Right atrium auricular region (tissue), 2 donors: ENCODE results near the gene DYNC1I1. TPM values are rescaled to one million over a fixed set of nuclear protein-coding genes. Genes with fewer than 3 reads are reported as not detected.

ENCODE experiments used
- DNase-seq: peaks from one replicate; pipeline ENCODE4 v3.0.0-alpha.2; 2019; ENCODE audit warnings: low spot score
- H3K27ac ChIP-seq, 2 donors: fragments of 200-600 bp; sonication (generic); 1 replicate in 1 of 2; 2 replicates in 1 of 2; pipeline ENCODE4 v1.5.1; 2016 to 2019
- H3K27me3 ChIP-seq, 2 donors: fragments of 200-600 bp; sonication (generic); one replicate each; pipeline versions ENCODE4 v1.5.1 to v1.6.0; 2017 to 2019
- H3K36me3 ChIP-seq: fragments of 200-600 bp; sonication (generic); one replicate; pipeline ENCODE4 v1.5.1; 2016
- H3K4me1 ChIP-seq, 2 donors: fragments of 200-600 bp; sonication (generic); one replicate each; pipeline versions ENCODE4 v1.5.1 to v1.6.0; 2017 to 2019
- H3K4me3 ChIP-seq, 2 donors: fragments of 200-600 bp; sonication (generic); 1 replicate in 1 of 2; 2 replicates in 1 of 2; pipeline ENCODE4 v1.5.1; 2017 to 2019; ENCODE audit warnings: mild to moderate bottlenecking in 1 of 2, moderate library complexity in 1 of 2
- H3K9me3 ChIP-seq, 2 donors: fragments of 200-600 bp; sonication (generic); one replicate each; pipeline ENCODE4 v1.5.1; 2019
- total RNA-seq, 2 donors: library from RNA; depleted of rRNA; stranded (reverse); fragments of >200 nt; gene quantifications; one replicate each; pipeline ENCODE4 v1.1.0, GENCODE V29; 2016
- TF ChIP-seq, protein P1 (sequence below), 2 donors: fragments of 200-600 bp; sonication (generic); IDR thresholded peaks; one replicate each; pipeline ENCODE4 v1.5.1; 2019; ENCODE audit warnings: antibody characterized with exemption in 2 of 2

DYNC1I1 gene
- total RNA-seq, 2 donors from 2014 or later = 14.1 to 41.3 TPM

DNA sequence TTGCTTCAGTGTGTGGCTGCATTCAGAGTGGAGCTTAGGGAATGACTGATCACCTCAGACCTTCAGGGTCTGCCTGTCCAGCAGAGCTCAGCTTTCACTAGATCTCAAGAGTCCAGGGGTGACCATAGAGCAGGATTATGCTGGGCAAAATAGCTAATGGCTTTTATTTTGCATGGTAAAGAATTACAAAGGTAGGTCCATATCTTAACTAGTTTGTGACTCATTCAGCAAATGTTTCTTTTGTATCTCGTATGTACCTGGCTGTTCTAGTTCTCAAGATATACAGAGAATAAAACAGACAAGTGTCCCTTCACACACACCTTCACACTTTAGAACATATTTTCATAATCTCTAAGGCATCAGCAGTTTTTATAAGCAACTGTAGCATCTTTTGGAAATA lies 180.5 kb downstream of the DYNC1I1 start:
- TF ChIP-seq, protein P1, sequence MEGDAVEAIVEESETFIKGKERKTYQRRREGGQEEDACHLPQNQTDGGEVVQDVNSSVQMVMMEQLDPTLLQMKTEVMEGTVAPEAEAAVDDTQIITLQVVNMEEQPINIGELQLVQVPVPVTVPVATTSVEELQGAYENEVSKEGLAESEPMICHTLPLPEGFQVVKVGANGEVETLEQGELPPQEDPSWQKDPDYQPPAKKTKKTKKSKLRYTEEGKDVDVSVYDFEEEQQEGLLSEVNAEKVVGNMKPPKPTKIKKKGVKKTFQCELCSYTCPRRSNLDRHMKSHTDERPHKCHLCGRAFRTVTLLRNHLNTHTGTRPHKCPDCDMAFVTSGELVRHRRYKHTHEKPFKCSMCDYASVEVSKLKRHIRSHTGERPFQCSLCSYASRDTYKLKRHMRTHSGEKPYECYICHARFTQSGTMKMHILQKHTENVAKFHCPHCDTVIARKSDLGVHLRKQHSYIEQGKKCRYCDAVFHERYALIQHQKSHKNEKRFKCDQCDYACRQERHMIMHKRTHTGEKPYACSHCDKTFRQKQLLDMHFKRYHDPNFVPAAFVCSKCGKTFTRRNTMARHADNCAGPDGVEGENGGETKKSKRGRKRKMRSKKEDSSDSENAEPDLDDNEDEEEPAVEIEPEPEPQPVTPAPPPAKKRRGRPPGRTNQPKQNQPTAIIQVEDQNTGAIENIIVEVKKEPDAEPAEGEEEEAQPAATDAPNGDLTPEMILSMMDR (IDR thresholded peaks at IDR 0.05) = no peak
- H3K27ac ChIP-seq = no peak overlapping the region
- no peak for DNase-seq
- H3K36me3 ChIP-seq = no peaks in the 10 kb centered on the region
- no peaks in the 10 kb centered on the region for H3K27me3 ChIP-seq
- H3K4me3 ChIP-seq = no peak overlapping the region
- no peaks in the 10 kb centered on the region for H3K9me3 ChIP-seq
- H3K4me1 ChIP-seq = no peaks in the 10 kb centered on the region

DNA sequence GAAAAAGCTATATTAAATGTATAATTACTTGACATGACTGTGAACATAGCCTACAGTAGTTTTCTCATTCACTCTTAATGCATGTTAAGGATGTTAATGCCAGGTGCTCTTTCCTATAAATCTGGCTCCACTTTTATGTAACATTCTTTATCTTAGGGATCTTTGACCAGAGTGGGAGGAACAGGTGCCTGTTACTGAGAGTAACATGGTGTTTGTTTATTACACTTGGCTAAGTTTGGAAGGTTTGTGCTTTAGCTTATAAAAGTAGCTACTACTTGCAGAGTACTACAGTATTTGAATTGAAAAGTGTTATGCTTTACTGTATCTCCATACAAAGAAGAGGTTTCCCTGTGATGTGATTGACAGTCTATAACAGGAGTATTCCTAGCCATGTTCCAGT lies 183.4 kb downstream of the DYNC1I1 start:
- Histone ChIP-seq H3K27ac (no peak overlapping the region), H3K4me1 (no peaks in the 10 kb centered on the region), H3K9me3 (no peaks in the 10 kb centered on the region), H3K27me3 (no peaks in the 10 kb centered on the region), H3K4me3 (no peak overlapping the region), H3K36me3 (no peaks in the 10 kb centered on the region)
- TF ChIP-seq, protein P1 (IDR thresholded peaks at IDR 0.05) = no peak
- DNase-seq = no peak

DNA sequence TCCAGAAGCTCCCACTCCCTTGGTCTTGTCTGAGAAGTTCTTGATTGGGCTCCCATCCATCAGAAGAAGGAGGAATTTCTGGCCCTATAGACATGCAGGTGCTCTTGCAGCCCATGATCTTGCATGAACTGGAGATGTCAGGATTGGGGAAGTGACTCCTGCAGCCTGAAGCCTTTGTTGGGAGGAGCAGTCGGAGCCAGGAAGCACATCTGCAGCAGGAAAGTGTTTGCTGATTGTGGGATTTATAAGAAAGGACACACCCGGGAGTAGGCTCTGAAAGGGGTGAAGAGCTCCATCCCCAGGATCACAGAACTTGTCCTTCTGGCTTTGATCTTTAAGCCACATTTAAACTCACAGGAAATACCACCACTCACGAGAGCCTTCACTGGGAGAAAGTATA lies 185.2 kb downstream of the DYNC1I1 start:
- no peak for DNase-seq
- Histone ChIP-seq H3K4me3 (no peak overlapping the region), H3K27me3 (no peaks in the 10 kb centered on the region), H3K36me3 (no peaks in the 10 kb centered on the region), H3K27ac (no peak overlapping the region), H3K9me3 (no peaks in the 10 kb centered on the region), H3K4me1 (no peaks in the 10 kb centered on the region)
- TF ChIP-seq, protein P1 (IDR thresholded peaks at IDR 0.05) = no peak

DNA sequence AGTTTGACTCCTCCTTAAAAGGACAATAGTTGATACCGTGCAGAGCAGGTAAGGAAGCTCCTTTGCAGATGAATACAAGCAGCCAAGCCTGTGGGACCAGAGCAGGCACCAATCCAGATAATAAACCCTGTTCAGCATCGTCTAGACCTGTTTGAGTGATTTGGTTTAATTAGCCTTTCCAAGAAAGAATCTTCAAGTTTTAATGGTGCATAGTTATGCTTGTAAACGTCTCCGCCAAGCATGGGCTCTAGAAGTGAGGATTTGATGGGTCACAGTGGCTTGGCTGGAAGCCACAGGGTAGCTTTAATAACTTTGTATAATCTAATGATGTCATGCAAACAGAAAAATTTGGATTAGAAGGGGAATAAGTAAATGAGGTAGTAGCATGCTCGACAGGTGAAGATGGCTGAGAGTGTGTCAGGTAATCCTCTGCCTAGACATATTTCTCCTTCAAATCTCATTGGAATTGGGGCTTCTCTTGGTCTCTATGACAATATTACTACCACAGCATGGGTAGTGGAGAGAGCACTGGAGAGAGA lies 188.4 kb downstream of the DYNC1I1 start:
- no peaks in the 10 kb centered on the region for H3K36me3 ChIP-seq
- no peak overlapping the region for H3K27ac ChIP-seq
- no peak for DNase-seq
- no peaks in the 10 kb centered on the region for H3K9me3 ChIP-seq
- no peaks in the 10 kb centered on the region for H3K4me1 ChIP-seq
- TF ChIP-seq, protein P1 (IDR thresholded peaks at IDR 0.05) = no peak
- H3K4me3 ChIP-seq = no peak overlapping the region
- no peaks in the 10 kb centered on the region for H3K27me3 ChIP-seq

DNA sequence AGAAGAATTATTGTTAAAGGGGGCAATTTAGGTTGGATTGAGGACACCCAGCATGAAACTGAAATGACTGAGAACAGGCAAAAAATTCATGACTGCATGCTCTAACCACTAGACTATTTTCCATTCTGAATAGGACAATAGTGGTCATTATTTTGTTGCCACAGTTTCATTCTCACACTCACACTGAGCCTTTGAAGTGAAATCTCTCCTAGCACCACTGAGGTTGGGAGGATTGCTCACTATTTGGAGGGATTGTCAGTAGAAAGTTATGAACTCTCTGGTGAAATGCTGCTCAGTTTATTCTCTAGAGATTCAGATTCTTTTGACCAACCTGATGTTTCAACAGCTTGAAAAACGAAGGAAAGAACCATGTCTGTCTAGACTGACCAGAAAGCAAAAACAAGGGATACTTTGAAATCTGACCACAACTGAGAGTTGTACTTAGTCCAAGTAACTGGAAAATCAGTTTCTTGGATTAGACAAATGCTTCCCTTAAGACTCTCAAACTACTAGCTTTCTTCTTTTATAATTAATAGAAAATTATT lies 191.2 kb downstream of the DYNC1I1 start:
- Histone ChIP-seq H3K36me3 (no peaks in the 10 kb centered on the region), H3K4me3 (no peak overlapping the region), H3K27ac (no peak overlapping the region)

More for the DNA sequence above, 191.2 kb downstream of the DYNC1I1 start:
- H3K27me3 ChIP-seq = no peaks in the 10 kb centered on the region
- no peak for DNase-seq
- no peaks in the 10 kb centered on the region for H3K4me1 ChIP-seq
- TF ChIP-seq, protein P1 (IDR thresholded peaks at IDR 0.05) = no peak
- H3K9me3 ChIP-seq = no peaks in the 10 kb centered on the region
